SK-N-SH (cell line): ENCODE measurements around the gene TSPO2. TPM values are rescaled to one million over a fixed set of nuclear protein-coding genes. Genes with fewer than 3 reads are reported as not detected.

Experiments used
- CTCF ChIA-PET: fragments of 300-600, 350-600 bp; formaldehyde crosslinking; extraction: SDS; loops from one replicate; lab custom pipeline; 2021; lab: Yijun Ruan, JAX
- POLR2A ChIA-PET: fragments of 350-600 bp; sonication (Branson Sonifier 250); formaldehyde crosslinking; extraction: SDS; loops from one replicate; lab custom pipeline; 2020; ENCODE audit warnings: antibody characterized with exemption, inconsistent platforms; lab: Yijun Ruan, JAX
- DNase-seq: peaks from one replicate; pipeline ENCODE4 v3.0.0; 2012
- H2AFZ ChIP-seq: fragments of 200-600 bp; sonication (generic); 2 replicates; pipeline ENCODE4 v1.8.1; 2016; ENCODE audit warnings: antibody characterized with exemption, mild to moderate bottlenecking, low read depth
- H3F3A ChIP-seq: fragments of 200-600 bp; sonication (generic); replicated peaks from 2 replicates; pipeline ENCODE3; 2016; ENCODE audit warnings: antibody characterized with exemption, mild to moderate bottlenecking; ENCODE audit not compliant: insufficient read depth
- H3K27ac ChIP-seq, 2 experiments: fragments of 200-500 bp in 1 of 2; fragments of 200-600 bp in 1 of 2; sonication (Bioruptor generic) in 1 of 2; sonication (generic), shearing (Covaris generic) in 1 of 2; 2 replicates each; pipeline versions ENCODE4 v1.5.1 to v1.6.1; 2014 to 2016; ENCODE audit warnings: low read depth in 2 of 2, inconsistent platforms in 1 of 2, low read length in 1 of 2, mild to moderate bottlenecking in 1 of 2, mixed read lengths in 1 of 2
- H3K27me3 ChIP-seq: fragments of 200-600 bp; sonication (generic), shearing (Covaris generic); 2 replicates; pipeline ENCODE4 v1.6.1; 2016; ENCODE audit warnings: mixed run types; ENCODE audit not compliant: insufficient read depth
- H3K36me3 ChIP-seq, 2 experiments: fragments of 200-500 bp in 1 of 2; fragments of 200-600 bp in 1 of 2; sonication (Bioruptor generic) in 1 of 2; sonication (generic) in 1 of 2; replicated peaks in 1 of 2; 2 replicates each; pipeline versions ENCODE3 to v1.5.1; 2014 to 2016; ENCODE audit warnings: low read length in 1 of 2, mild to moderate bottlenecking in 1 of 2; ENCODE audit not compliant: insufficient read depth in 2 of 2, control insufficient read depth in 1 of 2
- H3K4me1 ChIP-seq, 2 experiments: fragments of 200-500 bp in 1 of 2; fragments of 200-600 bp in 1 of 2; sonication (Bioruptor generic) in 1 of 2; sonication (generic), shearing (Covaris generic) in 1 of 2; 2 replicates each; pipeline versions ENCODE4 v1.5.1 to v1.6.1; 2014 to 2016; ENCODE audit warnings: low read depth in 1 of 2, low read length in 1 of 2, mixed run types in 1 of 2; ENCODE audit not compliant: insufficient read depth in 2 of 2, control insufficient read depth in 1 of 2
- H3K4me2 ChIP-seq: fragments of 200-600 bp; sonication (generic), shearing (Covaris generic); 2 replicates; pipeline ENCODE4 v1.6.1; 2017; ENCODE audit warnings: mixed run types
- H3K4me3 ChIP-seq, 2 experiments: fragments of 200-500 bp in 1 of 2; fragments of 200-600 bp in 1 of 2; sonication (Bioruptor generic) in 1 of 2; sonication (generic), shearing (Covaris generic) in 1 of 2; 2 replicates each; pipeline versions ENCODE4 v1.5.1 to v1.8.1; 2014 to 2016; ENCODE audit warnings: low read depth in 2 of 2, inconsistent platforms in 1 of 2, low read length in 1 of 2, mild to moderate bottlenecking in 1 of 2, mixed read lengths in 1 of 2, moderate library complexity in 1 of 2
- H3K79me2 ChIP-seq: fragments of 200-600 bp; sonication (generic); 2 replicates; pipeline ENCODE4 v1.8.1; 2017; ENCODE audit warnings: mild to moderate bottlenecking; ENCODE audit not compliant: insufficient read depth
- H3K9ac ChIP-seq: fragments of 200-600 bp; sonication (generic); 2 replicates; pipeline ENCODE4 v1.6.1; 2017; ENCODE audit warnings: mixed run types
- H3K9me2 ChIP-seq: fragments of 200-600 bp; sonication (generic); 2 replicates; pipeline ENCODE4 v1.6.1; 2017; ENCODE audit warnings: mixed run types
- H3K9me3 ChIP-seq: fragments of 200-600 bp; sonication (generic); 2 replicates; pipeline ENCODE4 v1.6.1; 2017; ENCODE audit warnings: mixed run types, mild to moderate bottlenecking, moderate library complexity
- H4K20me1 ChIP-seq: fragments of 200-600 bp; sonication (generic); 2 replicates; pipeline ENCODE4 v1.6.1; 2017; ENCODE audit warnings: mild to moderate bottlenecking, mixed run types; ENCODE audit not compliant: insufficient read depth
- CHD2 ChIP-seq: fragments of 150-350 bp; IDR thresholded peaks from 2 replicates; pipeline ENCODE4 v1.6.1; 2018; ENCODE audit warnings: low read length; ENCODE audit not compliant: partially characterized antibody
- EZH2phosphoT487 ChIP-seq: fragments of 200-600 bp; sonication (generic); IDR thresholded peaks from 2 replicates; pipeline ENCODE4 v1.6.1; 2017; ENCODE audit warnings: low read depth, mixed run types, mild to moderate bottlenecking, antibody characterized with exemption, moderate library complexity, borderline replicate concordance
- FOXJ3 ChIP-seq: sonication (generic); formaldehyde crosslinking; IDR thresholded peaks from 2 replicates; pipeline ENCODE4 v1.5.1; 2020; ENCODE audit warnings: mild to moderate bottlenecking, missing genetic modification reagents
- FOXM1 ChIP-seq: IDR thresholded peaks from 2 replicates; pipeline ENCODE4 v1.4.0; 2012; ENCODE audit warnings: low read depth, mild to moderate bottlenecking
- GABPA ChIP-seq: IDR thresholded peaks from 2 replicates; pipeline ENCODE4 v1.4.0; 2012; ENCODE audit warnings: low read depth, mild to moderate bottlenecking
- GATA2 ChIP-seq: sonication (generic); formaldehyde crosslinking; IDR thresholded peaks from 2 replicates; pipeline ENCODE4 v1.5.0; 2020; ENCODE audit warnings: mild to moderate bottlenecking, missing genetic modification reagents
- JUND ChIP-seq: IDR thresholded peaks from 2 replicates; pipeline ENCODE4 v1.4.0; 2012
- SIN3A ChIP-seq: IDR thresholded peaks from 2 replicates; pipeline ENCODE4 v1.6.1; 2012; ENCODE audit warnings: low read depth, mild to moderate bottlenecking, low read length, moderate library complexity, borderline replicate concordance
- SMC3 ChIP-seq: IDR thresholded peaks from 2 replicates; pipeline ENCODE4 v1.6.1; 2012; ENCODE audit warnings: low read depth, low read length, improper control_type of control experiment
- TEAD4 ChIP-seq: IDR thresholded peaks from 2 replicates; pipeline ENCODE4 v1.4.0; 2012; ENCODE audit warnings: mild to moderate bottlenecking, borderline replicate concordance; ENCODE audit not compliant: insufficient read depth
- YY1 ChIP-seq: IDR thresholded peaks from 2 replicates; pipeline ENCODE4 v1.4.0; 2012; ENCODE audit warnings: low read depth, mild to moderate bottlenecking
- ZBTB33 ChIP-seq: IDR thresholded peaks from 2 replicates; pipeline ENCODE4 v1.4.0; 2012; ENCODE audit warnings: low read depth, borderline replicate concordance
- WGBS: methylation state at CpG from one replicate; pipeline ENCODE4 v1.1.6; 2017; ENCODE audit warnings: low lambda C conversion rate; 5-methylcytosine and 5-hydroxymethylcytosine counted together
- polyA plus RNA-seq, 3 experiments: library from polyadenylated mRNA; depleted of rRNA; stranded (reverse); fragments of >200 nt; gene quantifications; 2 replicates each; pipeline ENCODE4 v1.2.3, GENCODE V29; 2012
- TF ChIP-seq, protein P1 (sequence below): IDR thresholded peaks from 2 replicates; pipeline ENCODE4 v1.4.0; 2012; ENCODE audit warnings: low read depth, borderline replicate concordance

Gene TSPO2
- polyA plus RNA-seq, 1 of the 3 experiments (the other 2 are of a cell fraction): not detected

- no peak for TF ChIP-seq ZBTB33
Observed at GRCh38 chr6:41027799-41028560, 14.3 kb upstream of the TSPO2 start (continued).

DNA sequence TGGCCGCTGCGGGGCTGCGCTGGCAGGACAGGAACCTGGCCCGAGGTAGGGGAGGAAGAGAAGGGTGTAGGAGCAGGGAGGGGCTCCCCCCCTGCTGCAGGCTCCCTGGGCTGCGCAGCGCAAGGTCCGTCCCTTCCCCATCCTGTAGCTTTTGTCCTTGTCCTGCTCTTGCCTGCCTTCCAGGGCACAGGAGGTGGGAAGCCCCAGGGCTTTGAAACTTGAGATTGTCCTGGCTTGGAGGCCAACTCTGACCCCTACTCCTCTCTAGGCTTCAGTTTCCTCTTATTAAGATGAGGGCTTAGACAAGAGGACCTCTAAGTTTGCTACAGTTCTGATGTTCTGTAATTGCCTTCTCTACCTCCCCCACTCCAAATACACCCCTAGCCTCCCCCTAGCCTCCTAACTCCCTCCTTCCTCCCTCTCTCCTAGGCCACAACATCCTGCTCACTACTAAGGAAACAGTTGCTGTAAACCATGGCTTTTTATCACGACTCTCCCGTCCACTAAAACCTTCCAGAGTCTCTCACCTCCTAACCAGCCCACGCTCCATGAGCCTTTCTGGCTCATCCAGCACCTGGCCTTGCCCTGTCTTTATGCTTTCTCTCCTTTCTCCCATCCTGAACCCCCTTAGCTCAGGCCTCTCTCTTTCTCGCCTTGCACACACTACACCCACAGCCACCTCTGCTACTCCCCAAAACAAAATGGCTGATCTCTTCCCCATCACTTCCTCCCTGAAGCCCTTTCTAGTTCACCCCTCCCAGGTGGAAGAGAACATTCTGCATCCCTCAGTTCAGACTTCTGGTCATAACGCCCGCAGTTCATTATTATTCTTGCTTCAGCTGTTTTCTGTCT lies 13.5 kb upstream of the TSPO2 start:
- DNase-seq: no peak
- no peak overlapping the region for H3K27ac ChIP-seq
- POLR2A ChIA-PET: no interaction called here
- no peaks in the 10 kb centered on the region for H3K36me3 ChIP-seq
- CTCF ChIA-PET: interaction anchor here (0.6 to 5.3 kb wide), 57 partner anchors 8 to 1667 kb away, joined by 3 to 50 read pairs (median 4); partner anchors contain the start of genes APOBEC2, TSPO2 and UNC5CL
- H3K9me2 ChIP-seq: no peaks in the 10 kb centered on the region
- TF ChIP-seq JUND: no peak
- H3K4me1 ChIP-seq: peaks cover 0 to 9% of the 10 kb centered on the region in 2 experiments; a peak in 1 of 4 replicates
- H3K4me2 ChIP-seq: no peak overlapping the region
- no peak overlapping the region for H3K4me3 ChIP-seq
- H3K9ac ChIP-seq: no peak overlapping the region
- H3K79me2 ChIP-seq: no peaks in the 10 kb centered on the region
- H3K9me3 ChIP-seq: no peaks in the 10 kb centered on the region
- H2AFZ ChIP-seq: peak overlapping the region; percentile 61; the same call in 1 of the 2 replicates
- H4K20me1 ChIP-seq: no peaks in the 10 kb centered on the region
- 78% methylated on average over 6 of the region's 13 CpGs for WGBS
- no peaks in the 10 kb centered on the region for H3F3A ChIP-seq
- no peaks in the 10 kb centered on the region for H3K27me3 ChIP-seq

GRCh38 chr6:41032830-41033229 lies 9.4 kb upstream of the TSPO2 start:
- H3K9me3 ChIP-seq: no peaks in the 10 kb centered on the region

More at GRCh38 chr6:41032830-41033229, 9.4 kb upstream of the TSPO2 start:
- peaks cover 0 to 5% of the 10 kb centered on the region in 2 experiments; a peak in 1 of 4 replicates for H3K4me1 ChIP-seq
- POLR2A ChIA-PET: no interaction called here
- no peak for DNase-seq
- CTCF ChIA-PET: interaction anchor here (0.9 to 1.3 kb wide), 2 partner anchors 10 to 13 kb away, joined by 3 to 4 read pairs; no protein-coding TSS in a partner anchor
- H3K27ac ChIP-seq: no peak overlapping the region
- no peak for TF ChIP-seq CHD2
- TF ChIP-seq SIN3A: no peak
- no peak for TF ChIP-seq YY1
- TF ChIP-seq FOXM1: no peak
- TF ChIP-seq TEAD4: no peak
- TF ChIP-seq, protein P1, sequence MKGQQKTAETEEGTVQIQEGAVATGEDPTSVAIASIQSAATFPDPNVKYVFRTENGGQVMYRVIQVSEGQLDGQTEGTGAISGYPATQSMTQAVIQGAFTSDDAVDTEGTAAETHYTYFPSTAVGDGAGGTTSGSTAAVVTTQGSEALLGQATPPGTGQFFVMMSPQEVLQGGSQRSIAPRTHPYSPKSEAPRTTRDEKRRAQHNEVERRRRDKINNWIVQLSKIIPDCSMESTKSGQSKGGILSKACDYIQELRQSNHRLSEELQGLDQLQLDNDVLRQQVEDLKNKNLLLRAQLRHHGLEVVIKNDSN: no peak
- no peak for TF ChIP-seq FOXJ3 (CRISPR knock-in tag)
- TF ChIP-seq SMC3: no peak
- TF ChIP-seq GABPA: no peak
- TF ChIP-seq EZH2phosphoT487: no peak
- no peak for TF ChIP-seq JUND
- TF ChIP-seq GATA2 (CRISPR knock-in tag): no peak
- no peaks in the 10 kb centered on the region for H3K9me2 ChIP-seq
- H3K4me2 ChIP-seq: no peak overlapping the region
- H3K36me3 ChIP-seq: no peaks in the 10 kb centered on the region
- no peaks in the 10 kb centered on the region for H3K27me3 ChIP-seq
- no peak overlapping the region for H3K9ac ChIP-seq
- H4K20me1 ChIP-seq: no peaks in the 10 kb centered on the region
- no peak overlapping the region for H2AFZ ChIP-seq
- H3F3A ChIP-seq: no peaks in the 10 kb centered on the region
- no peak overlapping the region for H3K4me3 ChIP-seq
- no peaks in the 10 kb centered on the region for H3K79me2 ChIP-seq
- WGBS: 100% methylated on average over 1 of the region's 15 CpGs
